Activated naive CD4-positive, alpha-beta T cell treated with anti-CD3 and anti-CD28 coated beads, Interleukin-2, amount 10 ng/mL, durations not matched to agents 7 days and 5 days (primary cell): ENCODE data around the gene YIPF3.
"Not testable (repeated sequence)": the region's sequence is repeated elsewhere in the genome, so short reads cannot be mapped to it uniquely, and the experiment has no call there.

Source experiments
- CTCF ChIA-PET: fragments of 350-600 bp; sonication (Branson Sonifier 250); formaldehyde crosslinking; loops from one replicate; lab custom pipeline; 2021; ENCODE audit warnings: antibody characterized with exemption; lab: Charles Lee
- DNase-seq: peaks from one replicate; pipeline ENCODE4 v3.0.0-alpha.2; 2020
- H3K27ac Mint-ChIP-seq: one replicate; pipeline ENCODE4 v1.8.0; 2021; ENCODE audit warnings: mild to moderate bottlenecking, moderate library complexity, mixed read lengths
- H3K27me3 Mint-ChIP-seq: one replicate; pipeline ENCODE4 v1.8.0; 2021; ENCODE audit warnings: mild to moderate bottlenecking, mixed read lengths
- H3K36me3 Mint-ChIP-seq: one replicate; pipeline ENCODE4 v1.8.0; 2021; ENCODE audit warnings: mixed read lengths
- H3K4me1 Mint-ChIP-seq: one replicate; pipeline ENCODE4 v1.8.0; 2021; ENCODE audit warnings: mixed read lengths
- H3K4me3 Mint-ChIP-seq: one replicate; pipeline ENCODE4 v1.8.0; 2021; ENCODE audit warnings: mild to moderate bottlenecking, moderate library complexity, mixed read lengths
- H3K9me3 Mint-ChIP-seq: one replicate; pipeline ENCODE4 v1.8.0; 2021; ENCODE audit warnings: mixed read lengths

YIPF3 gene

GRCh38 chr6:43516697-43517504, at the start of gene YIPF3, which contains the start of gene POLR1C:
TSS of gene YIPF3 (minus strand) at chr6:43516926. CDS start at chr6:43516807, 119 bp downstream.
TSS of gene POLR1C (plus strand) at chr6:43517089. CDS start at chr6:43517110, 21 bp downstream.
- Mint-ChIP-seq H3K4me3 (no peak within 1 kb of the TSS), H3K36me3 (peaks cover 44% of the 10 kb centered on the region), H3K9me3 (no peaks in the 10 kb centered on the region), H3K27ac (no peak within 1 kb of the TSS), H3K4me1 (peaks cover 28% of the 10 kb centered on the region), H3K27me3 (no peaks in the 10 kb centered on the region)
- CTCF ChIA-PET = interaction anchor here (4.5 kb wide), 1 partner anchor 10 kb away, joined by 27 read pairs; no protein-coding TSS in a partner anchor
- peak; percentile 98 for DNase-seq

GRCh38 chr6:43559328-43559727, 42.6 kb upstream of the YIPF3 start:
- DNase-seq = no peak
- no peak overlapping the region for H3K27ac Mint-ChIP-seq
- CTCF ChIA-PET = no interaction called here
- no peaks in the 10 kb centered on the region for H3K27me3 Mint-ChIP-seq
- no peaks in the 10 kb centered on the region for H3K9me3 Mint-ChIP-seq
- H3K4me3 Mint-ChIP-seq = no peak overlapping the region
- H3K4me1 Mint-ChIP-seq = no peaks in the 10 kb centered on the region
- peaks cover 57% of the 10 kb centered on the region for H3K36me3 Mint-ChIP-seq

GRCh38 chr6:43557620-43558019, 40.9 kb upstream of the YIPF3 start:
- H3K27me3 Mint-ChIP-seq, H3K4me1 Mint-ChIP-seq, H3K4me3 Mint-ChIP-seq, CTCF ChIA-PET, DNase-seq, H3K27ac Mint-ChIP-seq, H3K9me3 Mint-ChIP-seq: not testable (repeated sequence)
- peaks cover 61% of the 10 kb centered on the region for H3K36me3 Mint-ChIP-seq

GRCh38 chr6:43547222-43547621, 30.5 kb upstream of the YIPF3 start:
- H3K9me3 Mint-ChIP-seq = no peaks in the 10 kb centered on the region
- CTCF ChIA-PET = interaction anchor here (0.9 to 1.1 kb wide), 2 partner anchors 39 to 67 kb away, joined by 3 read pairs; no protein-coding TSS in a partner anchor
- DNase-seq = no peak
- no peaks in the 10 kb centered on the region for H3K4me1 Mint-ChIP-seq
- no peaks in the 10 kb centered on the region for H3K27me3 Mint-ChIP-seq
- no peak overlapping the region for H3K27ac Mint-ChIP-seq
- H3K36me3 Mint-ChIP-seq = peaks cover 51% of the 10 kb centered on the region
- H3K4me3 Mint-ChIP-seq = no peak overlapping the region

- Mint-ChIP-seq H3K27me3 (no peaks in the 10 kb centered on the region), H3K4me3 (no peak overlapping the region), H3K4me1 (no peaks in the 10 kb centered on the region), H3K36me3 (peaks cover 50% of the 10 kb centered on the region), H3K27ac (no peak overlapping the region), H3K9me3 (no peaks in the 10 kb centered on the region)
- no peak for DNase-seq
- CTCF ChIA-PET = interaction anchor here (2.2 kb wide), 1 partner anchor 11 kb away, joined by 6 read pairs; no protein-coding TSS in a partner anchor
Observed at GRCh38 chr6:43544461-43544860, 27.7 kb upstream of the YIPF3 start.

GRCh38 chr6:43541774-43542471, 25.2 kb upstream of the YIPF3 start:
- Mint-ChIP-seq H3K27ac (no peak overlapping the region), H3K9me3 (no peaks in the 10 kb centered on the region), H3K27me3 (no peaks in the 10 kb centered on the region), H3K4me1 (no peaks in the 10 kb centered on the region), H3K4me3 (no peak overlapping the region), H3K36me3 (peaks cover 47% of the 10 kb centered on the region)
- CTCF ChIA-PET = interaction anchor here (0.6 kb wide), 1 partner anchor 63 kb away, joined by 3 read pairs; no protein-coding TSS in a partner anchor
- no peak for DNase-seq

- DNase-seq = no peak
- peaks cover 40% of the 10 kb centered on the region for H3K36me3 Mint-ChIP-seq
- CTCF ChIA-PET = no interaction called here
Observed at GRCh38 chr6:43540507-43540906, 23.8 kb upstream of the YIPF3 start.

GRCh38 chr6:43539409-43539808, 22.7 kb upstream of the YIPF3 start:
- DNase-seq, H3K9me3 Mint-ChIP-seq, H3K4me1 Mint-ChIP-seq, H3K27ac Mint-ChIP-seq, H3K4me3 Mint-ChIP-seq, CTCF ChIA-PET, H3K27me3 Mint-ChIP-seq: not testable (repeated sequence)
- H3K36me3 Mint-ChIP-seq = peaks cover 36% of the 10 kb centered on the region

More at GRCh38 chr6:43540507-43540906, 23.8 kb upstream of the YIPF3 start:
- Mint-ChIP-seq H3K27me3 (no peaks in the 10 kb centered on the region), H3K27ac (no peak overlapping the region), H3K4me1 (no peaks in the 10 kb centered on the region), H3K9me3 (no peaks in the 10 kb centered on the region), H3K4me3 (no peak overlapping the region)

GRCh38 chr6:43538986-43539385, 22.3 kb upstream of the YIPF3 start:
- H3K4me3 Mint-ChIP-seq, H3K9me3 Mint-ChIP-seq, DNase-seq, H3K27me3 Mint-ChIP-seq, H3K4me1 Mint-ChIP-seq, H3K27ac Mint-ChIP-seq, CTCF ChIA-PET: not testable (repeated sequence)
- H3K36me3 Mint-ChIP-seq = peaks cover 34% of the 10 kb centered on the region

- H3K27me3 Mint-ChIP-seq = no peaks in the 10 kb centered on the region
- H3K9me3 Mint-ChIP-seq = no peaks in the 10 kb centered on the region
- H3K36me3 Mint-ChIP-seq = peaks cover 40% of the 10 kb centered on the region
- CTCF ChIA-PET = no interaction called here
- H3K4me3 Mint-ChIP-seq = no peak overlapping the region
- H3K4me1 Mint-ChIP-seq = no peaks in the 10 kb centered on the region
- H3K27ac Mint-ChIP-seq = no peak overlapping the region
- no peak for DNase-seq
Observed at GRCh38 chr6:43532201-43532600, 15.5 kb upstream of the YIPF3 start.

GRCh38 chr6:43524483-43524961, 7.8 kb upstream of the YIPF3 start:
- Mint-ChIP-seq H3K27ac (peak overlapping the region; percentile 8), H3K36me3 (peaks cover 63% of the 10 kb centered on the region), H3K4me1 (peaks cover 9% of the 10 kb centered on the region), H3K4me3 (no peak overlapping the region), H3K27me3 (no peaks in the 10 kb centered on the region), H3K9me3 (no peaks in the 10 kb centered on the region)
- DNase-seq = no peak
- CTCF ChIA-PET = no interaction called here

- H3K4me1 Mint-ChIP-seq = peaks cover 9% of the 10 kb centered on the region
- no peaks in the 10 kb centered on the region for H3K27me3 Mint-ChIP-seq
- peak; percentile 11 for DNase-seq
- peak overlapping the region; percentile 19 for H3K27ac Mint-ChIP-seq
- CTCF ChIA-PET = no interaction called here
- no peaks in the 10 kb centered on the region for H3K9me3 Mint-ChIP-seq
- H3K4me3 Mint-ChIP-seq = no peak overlapping the region
- H3K36me3 Mint-ChIP-seq = peaks cover 60% of the 10 kb centered on the region
Observed at GRCh38 chr6:43523284-43523683, 6.6 kb upstream of the YIPF3 start.

GRCh38 chr6:43522547-43523261, 6.0 kb upstream of the YIPF3 start:
- Mint-ChIP-seq H3K27me3 (no peaks in the 10 kb centered on the region), H3K36me3 (peaks cover 56% of the 10 kb centered on the region), H3K4me1 (peaks cover 9% of the 10 kb centered on the region), H3K4me3 (no peak overlapping the region), H3K9me3 (no peaks in the 10 kb centered on the region), H3K27ac (no peak overlapping the region)
- CTCF ChIA-PET = no interaction called here
- DNase-seq = peak; percentile 1

- CTCF ChIA-PET = no interaction called here
- peaks cover 47% of the 10 kb centered on the region for H3K36me3 Mint-ChIP-seq
- no peaks in the 10 kb centered on the region for H3K27me3 Mint-ChIP-seq
- H3K4me1 Mint-ChIP-seq = peaks cover 9% of the 10 kb centered on the region
- no peak for DNase-seq
- no peak overlapping the region for H3K4me3 Mint-ChIP-seq
- no peaks in the 10 kb centered on the region for H3K9me3 Mint-ChIP-seq
- H3K27ac Mint-ChIP-seq = no peak overlapping the region
Observed at GRCh38 chr6:43521836-43522235, 5.1 kb upstream of the YIPF3 start.
